HEK293 (cell line): ENCODE results near the gene PTPRN2.
A peak's percentile ranks its signal among the peaks of the same experiment; 100 is the strongest.

ENCODE experiments used
- CTCF ChIA-PET: fragments of 350-600 bp; formaldehyde crosslinking; extraction: SDS; loops from one replicate; lab custom pipeline; 2021; ENCODE audit warnings: antibody characterized with exemption; lab: Yijun Ruan, JAX
- POLR2A ChIA-PET: fragments of 300-600 bp; formaldehyde crosslinking; extraction: SDS; loops from one replicate; lab custom pipeline; 2020; ENCODE audit warnings: antibody characterized with exemption, inconsistent platforms; lab: Yijun Ruan, JAX
- H3K27ac ChIP-seq: fragments of 200-500 bp; sonication (Bioruptor generic); 2 replicates; pipeline ENCODE4 v1.5.1; 2014; ENCODE audit warnings: low read depth, low read length, control low read depth, inconsistent platforms; ENCODE audit errors: extremely low read depth
- H3K36me3 ChIP-seq, 2 experiments: fragments of 200-500 bp in 1 of 2; sonication (Bioruptor generic) in 1 of 2; 1 replicate in 1 of 2; 2 replicates in 1 of 2; pipeline ENCODE4 v1.5.1; 2014 to 2017; ENCODE audit warnings: inconsistent platforms in 2 of 2, low read length in 2 of 2; ENCODE audit not compliant: control insufficient read depth in 2 of 2, insufficient read depth in 1 of 2
- H3K4me1 ChIP-seq: fragments of 200-500 bp; sonication (Bioruptor generic); 2 replicates; pipeline ENCODE4 v1.5.1; 2014; ENCODE audit warnings: mild to moderate bottlenecking, low read length, inconsistent platforms; ENCODE audit not compliant: control insufficient read depth, insufficient read depth
- H3K4me3 ChIP-seq: 2 replicates; pipeline ENCODE4 v1.5.1; 2011; ENCODE audit warnings: low read depth, mild to moderate bottlenecking, control low read depth, low read length, moderate library complexity
- H3K9me3 ChIP-seq: fragments of 200-500 bp; sonication (Bioruptor generic); 2 replicates; pipeline ENCODE4 v1.5.1; 2014; ENCODE audit warnings: low read depth, low read length, inconsistent platforms; ENCODE audit not compliant: control insufficient read depth, insufficient read depth
- HIC1 ChIP-seq: fragments of 450-650 bp; formaldehyde crosslinking; IDR thresholded peaks from 2 replicates; pipeline ENCODE4 v1.5.1; 2016; ENCODE audit warnings: missing biosample characterization, missing genetic modification characterization
- HOXA7 ChIP-seq: sonication (generic); formaldehyde crosslinking; IDR thresholded peaks from 2 replicates; pipeline ENCODE4 v1.8.1; 2022; ENCODE audit warnings: missing genetic modification reagents, borderline replicate concordance
- HOXD13 ChIP-seq: sonication (generic); formaldehyde crosslinking; IDR thresholded peaks from 2 replicates; pipeline ENCODE4 v1.8.0; 2022; ENCODE audit warnings: missing genetic modification reagents, borderline replicate concordance
- INSM2 ChIP-seq: fragments of 450-650 bp; formaldehyde crosslinking; IDR thresholded peaks from 2 replicates; pipeline ENCODE4 v1.5.1; 2016; ENCODE audit warnings: missing biosample characterization, missing genetic modification characterization
- MYNN ChIP-seq: fragments of 450-650 bp; formaldehyde crosslinking; IDR thresholded peaks from 2 replicates; pipeline ENCODE4 v1.5.1; 2016; ENCODE audit warnings: missing biosample characterization, missing genetic modification characterization, borderline replicate concordance
- OSR2 ChIP-seq: fragments of 450-650 bp; formaldehyde crosslinking; IDR thresholded peaks from 2 replicates; pipeline ENCODE4 v1.5.1; 2016; ENCODE audit warnings: missing biosample characterization, missing genetic modification characterization
- TSHZ1 ChIP-seq: fragments of 450-650 bp; formaldehyde crosslinking; IDR thresholded peaks from 2 replicates; pipeline ENCODE4 v1.5.1; 2016; ENCODE audit warnings: missing biosample characterization, missing genetic modification characterization, borderline replicate concordance
- YY2 ChIP-seq: fragments of 450-650 bp; formaldehyde crosslinking; IDR thresholded peaks from 2 replicates; pipeline ENCODE4 v1.5.1; 2016; ENCODE audit warnings: missing biosample characterization, missing genetic modification characterization
- ZBTB21 ChIP-seq: fragments of 450-650 bp; formaldehyde crosslinking; IDR thresholded peaks from 2 replicates; pipeline ENCODE4 v1.5.1; 2017; ENCODE audit warnings: missing biosample characterization, missing genetic modification characterization
- ZBTB7A ChIP-seq: fragments of 450-650 bp; formaldehyde crosslinking; IDR thresholded peaks from 2 replicates; pipeline ENCODE4 v1.5.1; 2016; ENCODE audit warnings: low read depth, missing biosample characterization, missing genetic modification characterization
- ZIC2 ChIP-seq: fragments of 450-650 bp; formaldehyde crosslinking; IDR thresholded peaks from 2 replicates; pipeline ENCODE4 v1.5.1; 2016; ENCODE audit warnings: missing biosample characterization, missing genetic modification characterization
- ZNF140 ChIP-seq: fragments of 450-650 bp; formaldehyde crosslinking; IDR thresholded peaks from 2 replicates; pipeline ENCODE4 v1.5.1; 2016; ENCODE audit warnings: missing biosample characterization, missing genetic modification characterization
- ZNF184 ChIP-seq: fragments of 450-650 bp; IDR thresholded peaks from 2 replicates; pipeline ENCODE4 v1.5.1; 2018; ENCODE audit warnings: missing biosample characterization, mild to moderate bottlenecking, missing genetic modification characterization
- ZNF223 ChIP-seq: fragments of 450-650 bp; formaldehyde crosslinking; IDR thresholded peaks from 2 replicates; pipeline ENCODE4 v1.5.1; 2016; ENCODE audit warnings: missing biosample characterization, missing genetic modification characterization
- ZNF366 ChIP-seq: fragments of 450-650 bp; formaldehyde crosslinking; conservative IDR thresholded peaks from 2 replicates; pipeline ENCODE4 v1.5.1; 2016; ENCODE audit warnings: missing biosample characterization, missing genetic modification characterization
- ZNF449 ChIP-seq: fragments of 450-650 bp; formaldehyde crosslinking; IDR thresholded peaks from 2 replicates; pipeline ENCODE4 v1.5.1; 2017; ENCODE audit warnings: missing biosample characterization, mild to moderate bottlenecking, missing genetic modification characterization, moderate library complexity
- ZNF544 ChIP-seq: fragments of 450-650 bp; formaldehyde crosslinking; IDR thresholded peaks from 2 replicates; pipeline ENCODE4 v1.5.0; 2017; ENCODE audit warnings: missing biosample characterization, missing genetic modification characterization
- ZNF600 ChIP-seq: fragments of 450-650 bp; formaldehyde crosslinking; IDR thresholded peaks from 2 replicates; pipeline ENCODE4 v1.5.1; 2016; ENCODE audit warnings: missing biosample characterization, missing genetic modification characterization
- ZNF624 ChIP-seq: fragments of 450-650 bp; formaldehyde crosslinking; IDR thresholded peaks from 2 replicates; pipeline ENCODE4 v1.5.1; 2017; ENCODE audit warnings: missing biosample characterization, missing genetic modification characterization
- ZNF629 ChIP-seq: fragments of 450-650 bp; formaldehyde crosslinking; IDR thresholded peaks from 2 replicates; pipeline ENCODE4 v1.5.1; 2017; ENCODE audit warnings: missing biosample characterization, missing genetic modification characterization
- ZNF677 ChIP-seq: fragments of 450-650 bp; IDR thresholded peaks from 2 replicates; pipeline ENCODE4 v1.5.0; 2018; ENCODE audit warnings: missing biosample characterization, mild to moderate bottlenecking, missing genetic modification characterization, moderate library complexity
- ZNF76 ChIP-seq: fragments of 450-650 bp; formaldehyde crosslinking; IDR thresholded peaks from 2 replicates; pipeline ENCODE4; 2016; ENCODE audit warnings: low read depth, missing biosample characterization, missing genetic modification characterization, borderline replicate concordance

The PTPRN2 gene

GRCh38 chr7:158094046-158094445 is 493.6 kb downstream of the PTPRN2 start (continued):
- TF ChIP-seq ZIC2 (tag by site-specific recombination) (no peak), ZNF624 (tag by site-specific recombination) (no peak), ZNF629 (tag by site-specific recombination) (no peak), INSM2 (no peak), ZNF366 (tag by site-specific recombination) (no peak), ZBTB7A (tag by site-specific recombination) (no peak), ZNF544 (no peak), TSHZ1 (tag by site-specific recombination) (no peak)

GRCh38 chr7:158093156-158093796 is 494.3 kb downstream of the PTPRN2 start:
- Histone ChIP-seq H3K4me3 (no peak overlapping the region), H3K9me3 (no peaks in the 10 kb centered on the region), H3K36me3 (no peaks in the 10 kb centered on the region), H3K4me1 (no peaks in the 10 kb centered on the region), H3K27ac (no peak overlapping the region)
- TF ChIP-seq HOXD13 (CRISPR knock-in tag): peak; percentile 57; the same call in 1 of the 2 replicates
- no peak for TF ChIP-seq ZNF76
- TF ChIP-seq HIC1 (tag by site-specific recombination): peak; percentile 66; the same call in 1 of the 2 replicates
- TF ChIP-seq ZNF140: no peak
- no peak for TF ChIP-seq ZNF600
- peak; percentile 27; the same call in 1 of the 2 replicates for TF ChIP-seq ZNF366 (tag by site-specific recombination)
- no peak for TF ChIP-seq HOXA7 (CRISPR knock-in tag)
- 0 out of 2 replicates have a peak, but pooled peaks have one; percentile 39 for TF ChIP-seq OSR2 (tag by site-specific recombination)
- CTCF ChIA-PET: no interaction called here
- POLR2A ChIA-PET: no interaction called here

- H3K4me3 ChIP-seq: no peak overlapping the region
- H3K9me3 ChIP-seq: no peaks in the 10 kb centered on the region
- no peaks in the 10 kb centered on the region for H3K36me3 ChIP-seq
- ChIA-PET CTCF (no interaction called here), POLR2A (no interaction called here)
- H3K4me1 ChIP-seq: no peaks in the 10 kb centered on the region
- TF ChIP-seq ZNF677 (tag by site-specific recombination) (no peak), ZNF449 (tag by site-specific recombination) (no peak), OSR2 (tag by site-specific recombination) (no peak), HOXD13 (CRISPR knock-in tag) (no peak), ZBTB21 (tag by site-specific recombination) (no peak), YY2 (tag by site-specific recombination) (no peak), ZNF184 (tag by site-specific recombination) (no peak), MYNN (no peak), ZNF223 (tag by site-specific recombination) (no peak)
- H3K27ac ChIP-seq: no peak overlapping the region
Observed at GRCh38 chr7:158087196-158087595, 500.4 kb downstream of the PTPRN2 start.
